Measurements from ENCODE around the gene MYH7.

The MYH7 gene

GRCh38 chr14:23447361-23448350, 12.2 kb upstream of the MYH7 start:
- DNase-seq: no peak

DNA sequence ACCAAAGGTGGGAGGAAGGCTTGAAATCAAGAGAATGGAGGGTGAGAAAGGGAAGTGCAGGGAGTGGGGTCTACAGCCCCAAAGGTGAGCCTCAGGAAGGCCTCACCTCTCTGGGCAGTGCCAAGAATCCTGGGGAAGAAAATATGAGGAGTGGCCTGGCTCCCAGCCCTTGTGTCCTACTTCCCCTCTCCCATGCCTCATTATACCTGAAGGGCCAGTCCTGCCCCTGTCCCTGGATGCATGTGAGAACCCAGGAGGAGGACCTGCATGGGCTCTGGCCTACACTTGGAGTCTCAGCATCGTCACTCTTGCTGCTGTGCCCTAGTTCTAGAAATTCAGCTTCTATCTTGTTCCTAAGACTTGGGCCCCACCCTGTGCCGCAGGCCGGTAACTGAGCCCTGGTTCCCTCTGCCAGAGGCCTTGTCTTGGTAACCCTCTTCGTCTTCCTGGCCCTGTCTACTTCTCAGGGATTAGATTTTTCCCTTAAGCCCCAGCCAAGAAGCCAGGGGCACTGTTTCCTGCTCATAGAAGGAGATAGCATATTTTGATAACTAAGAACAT, 10.9 kb upstream of the MYH7 start:
- no peak for DNase-seq

- no peak for DNase-seq
These were observed 10.3 kb upstream of the MYH7 start for GRCh38 chr14:23445773-23446172.

DNA sequence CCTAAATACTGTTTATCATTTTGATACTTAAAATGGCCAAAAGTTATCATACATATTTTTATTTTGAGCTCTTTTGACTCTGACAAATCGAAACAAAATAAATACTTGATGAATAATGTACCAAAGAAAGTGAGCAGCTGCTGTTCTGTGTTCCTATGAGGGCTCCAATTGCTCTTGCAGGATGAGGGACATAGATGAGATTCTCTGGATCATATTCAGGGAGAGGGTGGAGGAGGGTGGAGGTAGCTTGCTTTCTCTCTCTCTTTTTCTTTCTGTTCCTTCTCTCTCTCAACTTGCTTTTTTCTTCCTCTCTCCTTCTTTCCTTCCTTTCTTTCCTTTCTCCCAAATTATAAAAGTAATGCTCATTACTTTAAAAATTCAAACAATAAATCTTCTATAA, 8.9 kb upstream of the MYH7 start:
- no peak for DNase-seq

DNA sequence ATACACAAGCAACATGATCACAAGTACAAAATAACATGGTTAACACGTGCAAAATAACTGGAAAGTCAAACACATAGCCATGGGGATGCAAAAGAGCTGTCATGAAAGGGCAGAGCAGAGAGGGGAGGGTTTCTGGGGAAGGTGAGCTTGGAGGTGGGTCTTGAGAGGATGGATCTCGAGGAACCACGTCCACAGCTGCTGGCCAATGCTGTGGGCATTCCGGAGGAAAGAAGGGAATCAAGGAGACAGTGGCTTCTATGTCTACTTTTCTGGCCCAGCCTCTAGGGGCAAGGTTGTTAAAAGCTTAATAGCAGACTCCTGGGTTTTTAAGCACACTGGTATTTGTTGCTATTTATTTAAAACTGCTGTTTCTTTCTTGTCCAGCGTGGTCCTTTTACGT, 8.4 kb upstream of the MYH7 start:
- no peak for DNase-seq

DNA sequence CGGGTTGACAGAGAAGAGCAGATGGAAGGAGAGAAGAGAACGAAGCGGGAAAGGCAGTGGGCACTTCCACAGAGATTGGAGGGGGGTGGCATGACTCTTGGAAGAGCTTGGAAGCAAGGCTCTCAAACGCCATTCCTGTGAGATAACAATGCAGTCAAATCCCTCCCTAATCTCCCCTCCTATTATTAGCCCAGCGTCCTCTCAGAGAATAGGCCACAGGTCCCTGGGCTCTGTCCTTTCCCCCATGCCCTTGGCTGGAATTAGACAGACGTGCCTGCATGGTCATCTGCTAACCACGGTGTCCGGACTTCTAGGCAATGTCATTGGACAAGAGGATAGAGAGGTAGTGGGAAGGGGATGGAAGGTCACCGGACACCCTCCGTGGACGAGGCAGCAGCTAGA, 8.0 kb upstream of the MYH7 start:
- no peak for DNase-seq

DNA sequence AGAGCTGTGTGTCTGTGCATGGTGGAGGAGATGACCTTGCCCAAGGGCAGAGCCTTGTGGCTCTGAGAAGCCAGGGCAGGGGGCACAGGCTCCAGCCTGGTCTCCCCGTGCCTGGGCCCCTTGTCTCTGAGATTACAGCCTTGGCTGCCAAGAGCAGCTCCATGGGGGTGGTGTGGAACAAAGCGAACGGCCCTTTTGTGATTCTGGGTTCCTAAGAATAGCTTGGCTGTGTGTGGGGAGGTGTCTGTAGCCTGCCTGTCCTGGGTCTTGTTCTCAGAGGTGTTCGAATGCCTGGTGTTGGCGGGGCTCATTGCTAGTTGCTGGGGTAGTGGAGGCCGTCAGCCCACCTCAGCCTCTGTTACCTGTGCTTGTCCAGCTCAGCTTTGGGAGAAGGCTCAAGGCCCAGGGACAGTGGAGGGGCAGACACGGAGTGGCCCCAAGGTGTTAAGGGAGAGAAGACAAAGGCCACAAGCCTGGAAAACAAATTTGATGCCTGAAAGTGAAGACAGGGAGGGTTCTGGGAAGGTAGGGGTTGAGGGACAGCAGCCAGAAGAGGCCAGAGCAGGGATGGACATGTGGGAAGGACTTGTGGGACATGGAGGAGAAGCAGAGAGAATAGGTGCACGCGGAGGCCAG, 7.4 kb upstream of the MYH7 start:
- no peak for DNase-seq

- no peak for DNase-seq
These were observed 5.6 kb upstream of the MYH7 start for GRCh38 chr14:23441076-23441475.

DNA sequence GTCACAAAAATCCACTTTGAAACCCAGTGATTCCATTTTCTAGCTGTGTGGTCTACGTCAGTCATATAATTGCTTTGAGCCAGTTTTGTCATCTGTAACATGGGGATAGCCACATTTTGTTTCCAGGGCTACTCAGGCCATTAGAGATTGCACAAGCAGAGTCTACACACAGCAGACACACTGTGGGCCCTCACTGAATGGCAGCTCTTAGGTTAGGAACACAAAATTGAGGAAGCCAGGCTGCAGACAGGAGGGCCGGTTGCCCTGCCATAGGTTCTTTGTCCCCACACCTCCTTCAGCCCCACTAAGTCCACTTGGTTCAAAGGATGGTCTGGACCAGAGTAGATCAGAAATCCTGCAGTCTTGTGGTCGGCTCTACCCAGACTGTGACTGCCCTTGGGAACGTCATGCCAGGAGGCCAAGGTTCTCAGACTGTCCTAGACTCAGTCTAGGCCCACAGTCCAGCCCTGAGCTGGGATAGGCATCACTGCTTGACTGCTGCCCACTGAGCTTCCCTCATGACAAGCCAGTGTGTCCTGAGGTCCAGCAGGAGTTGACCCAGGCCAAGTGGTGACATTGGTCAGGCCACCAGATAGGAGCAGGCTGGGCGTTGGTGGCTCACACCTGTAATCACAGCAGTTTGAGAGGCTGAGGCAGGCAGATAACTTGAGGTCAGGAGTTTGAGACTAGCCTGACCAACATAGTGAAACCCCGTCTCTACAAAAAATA, 3.8 kb upstream of the MYH7 start:
- DNase-seq: no peak

- no peak for DNase-seq
These were observed 2.9 kb upstream of the MYH7 start for GRCh38 chr14:23438101-23438971.

GRCh38 chr14:23437133-23438100, 2.0 kb upstream of the MYH7 start:
- DNase-seq: no peak

DNA sequence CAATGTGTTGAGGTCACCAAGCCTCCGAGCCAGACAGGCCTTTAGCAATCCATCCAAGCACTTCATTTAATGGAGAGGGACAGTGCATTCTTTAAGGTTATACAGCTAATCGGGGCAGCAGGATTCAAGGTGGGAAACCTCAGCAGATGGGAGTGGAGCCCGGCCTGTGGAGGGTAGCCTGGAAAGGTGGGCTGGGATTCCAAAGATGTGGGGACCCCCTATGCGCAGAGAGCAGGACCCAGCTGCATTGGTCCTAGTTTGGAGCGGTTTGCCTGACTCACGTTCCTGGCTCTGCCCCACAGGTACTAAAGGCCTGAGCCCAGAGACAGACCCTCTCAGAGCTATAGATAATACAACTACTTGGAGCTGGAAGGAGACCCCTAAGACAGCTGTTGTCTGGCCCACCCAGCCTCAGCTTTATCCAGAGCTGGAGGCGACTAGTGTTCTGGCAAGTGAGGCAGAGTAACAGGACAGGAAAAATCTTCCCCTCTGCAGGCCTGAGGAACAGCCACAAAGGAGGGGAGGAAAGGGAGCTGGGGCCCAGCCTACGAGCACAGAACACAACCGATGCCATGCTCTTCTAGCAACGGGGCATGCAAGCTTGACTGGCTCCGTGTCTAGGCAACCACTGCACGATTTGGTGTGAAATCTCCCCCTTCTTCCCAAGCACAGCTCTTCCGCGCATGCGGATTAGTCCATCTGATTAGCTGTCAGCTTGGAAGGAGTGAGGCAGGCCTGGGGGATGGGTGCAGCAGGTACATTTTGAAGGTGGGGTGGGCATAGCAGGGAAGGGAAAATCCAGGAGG, 1.1 kb upstream of the MYH7 start:
- no peak for DNase-seq

DNA sequence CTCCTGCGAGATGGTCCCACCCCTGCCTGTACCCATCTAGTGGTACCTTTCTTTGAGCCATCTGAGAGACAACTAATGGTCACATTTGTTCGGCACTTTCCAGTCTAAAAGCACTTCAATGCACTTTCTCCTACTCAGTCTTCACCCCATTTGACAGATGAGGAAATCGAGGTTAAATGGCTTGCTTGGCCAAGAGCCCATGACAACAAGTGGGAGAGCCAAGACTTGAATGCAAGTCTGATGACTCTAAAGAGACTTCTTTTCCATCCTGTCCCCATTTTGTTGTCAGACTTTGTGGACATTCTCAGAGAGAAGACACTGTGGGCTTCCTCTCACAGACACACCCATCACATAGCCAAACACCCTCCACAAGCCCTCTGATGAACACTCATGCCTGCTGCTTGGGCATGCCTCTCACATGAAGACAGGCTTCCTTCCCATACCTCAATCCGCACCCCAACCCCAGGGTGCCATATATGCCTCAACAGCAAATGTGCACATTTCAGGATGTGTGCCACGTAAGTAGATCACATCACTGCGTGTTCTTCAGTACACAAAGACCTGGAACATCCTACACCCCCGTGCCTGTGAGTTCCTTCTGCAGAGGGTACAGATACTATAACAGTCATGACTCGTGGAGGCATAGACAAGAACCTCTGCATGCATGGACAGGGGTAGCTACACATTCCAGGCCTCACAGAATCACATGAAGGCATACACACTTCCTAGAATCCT, 805 bp downstream of the MYH7 start:
- DNase-seq: no peak

- no peak for DNase-seq
These were observed 2.0 kb downstream of the MYH7 start for GRCh38 chr14:23433457-23433856.

GRCh38 chr14:23432946-23433345, 2.5 kb downstream of the MYH7 start:
- no peak for DNase-seq

GRCh38 chr14:23432102-23432925, 3.1 kb downstream of the MYH7 start:
- no peak for DNase-seq

GRCh38 chr14:23431486-23431885, 4.0 kb downstream of the MYH7 start:
- no peak for DNase-seq

- DNase-seq: no peak
These were observed 4.8 kb downstream of the MYH7 start for GRCh38 chr14:23430723-23431085.

All from CD4-positive, alpha-beta T cell treated with Interferon gamma for 1 hour (primary cell).